Hematopoietic multipotent progenitor cell treated with erythropoietin and hydrocortisone succinate and interleukin-3 and kit ligand, for 4 days (in vitro differentiated cells): ENCODE results near the gene MINDY1.

Source experiments
- DNase-seq: peaks from one replicate; pipeline ENCODE4 v3.0.0-alpha.2; 2015

The MINDY1 gene

GRCh38 chr1:150981805-150982712 lies 24.6 kb downstream of the MINDY1 start, which contains the start of gene ANXA9:
Gene ANXA9 (plus strand): TSS chr1:150982292. CDS start chr1:150983106, 814 bp downstream.
- DNase-seq: peak; percentile 46

- DNase-seq: no peak
Measured at GRCh38 chr1:150981177-150981804, 25.4 kb downstream of the MINDY1 start.

- peak; percentile 96 for DNase-seq
Measured at GRCh38 chr1:150979092-150980056, 27.3 kb downstream of the MINDY1 start.

GRCh38 chr1:150976879-150977694 lies 29.6 kb downstream of the MINDY1 start:
- peak; percentile 99 for DNase-seq

- peak; percentile 44 for DNase-seq
Measured at GRCh38 chr1:150976401-150976821, 30.3 kb downstream of the MINDY1 start.

- peak; percentile 94 for DNase-seq
Measured at GRCh38 chr1:150974580-150975478, 31.9 kb downstream of the MINDY1 start, which contains the start of gene CERS2. Gene CERS2 (minus strand): TSS chr1:150974835. CDS start chr1:150969090, 5,745 bp downstream.

- DNase-seq: peak; percentile 63
Measured at GRCh38 chr1:150973836-150974579, 32.7 kb downstream of the MINDY1 start.

- peak; percentile 57 for DNase-seq
Measured at GRCh38 chr1:150973258-150973835, 33.4 kb downstream of the MINDY1 start.

- DNase-seq: no peak
Measured at GRCh38 chr1:150972417-150972940, 34.2 kb downstream of the MINDY1 start.

- peak; percentile 61 for DNase-seq
Measured at GRCh38 chr1:150971583-150972416, 34.9 kb downstream of the MINDY1 start.

GRCh38 chr1:150970808-150971582 lies 35.7 kb downstream of the MINDY1 start:
- peak; percentile 48 for DNase-seq

- no peak for DNase-seq
Measured at GRCh38 chr1:150969626-150970025, 37.1 kb downstream of the MINDY1 start.

GRCh38 chr1:150968491-150968890 lies 38.2 kb downstream of the MINDY1 start:
- no peak for DNase-seq

GRCh38 chr1:150967936-150968335 lies 38.8 kb downstream of the MINDY1 start:
- no peak for DNase-seq

- no peak for DNase-seq
Measured at GRCh38 chr1:150966011-150966410, 40.7 kb downstream of the MINDY1 start.

GRCh38 chr1:150965605-150966004 lies 41.1 kb downstream of the MINDY1 start:
- DNase-seq: no peak

- DNase-seq: no peak
Measured at GRCh38 chr1:150964164-150964489, 42.6 kb downstream of the MINDY1 start.
